NCI-H1092 treated with DMSO at 0.1 percent for 48 hours (cell line): ENCODE data around the gene GRID1.

Experiments
- DNase-seq: peaks from one replicate; lab custom pipeline; 2025; lab: John Stamatoyannopoulos, UW

GRID1 gene

GRCh38 chr10:86370006-86370585, 3.5 kb upstream of the GRID1 start:
- no peak for DNase-seq

- no peak for DNase-seq
These were observed 2.4 kb upstream of the GRID1 start for GRCh38 chr10:86368987-86369386.

- DNase-seq = no peak
These were observed 1.5 kb upstream of the GRID1 start for GRCh38 chr10:86368046-86368445.

GRCh38 chr10:86367152-86367951, 757 bp upstream of the GRID1 start:
- no peak for DNase-seq

- no peak for DNase-seq
These were observed 232 bp upstream of the GRID1 start for GRCh38 chr10:86366902-86367151.

- no peak for DNase-seq
These were observed 1.1 kb downstream of the GRID1 start for GRCh38 chr10:86365346-86366032.

GRCh38 chr10:86364491-86365345, 1.9 kb downstream of the GRID1 start:
- DNase-seq = no peak

GRCh38 chr10:86363833-86364490, 2.6 kb downstream of the GRID1 start:
- DNase-seq = no peak

GRCh38 chr10:86363184-86363832, 3.3 kb downstream of the GRID1 start:
- DNase-seq = peak; percentile 17

- DNase-seq = no peak
These were observed 3.9 kb downstream of the GRID1 start for GRCh38 chr10:86362586-86363183.

GRCh38 chr10:86362129-86362527, 4.5 kb downstream of the GRID1 start:
- DNase-seq = no peak

GRCh38 chr10:86361156-86362128, 5.2 kb downstream of the GRID1 start:
- no peak for DNase-seq

GRCh38 chr10:86360657-86361056, 5.9 kb downstream of the GRID1 start:
- no peak for DNase-seq

GRCh38 chr10:86359954-86360353, 6.6 kb downstream of the GRID1 start:
- no peak for DNase-seq

GRCh38 chr10:86359111-86359510, 7.5 kb downstream of the GRID1 start:
- no peak for DNase-seq

- DNase-seq = no peak
These were observed 8.9 kb downstream of the GRID1 start for GRCh38 chr10:86357676-86358075.

GRCh38 chr10:86357041-86357440, 9.6 kb downstream of the GRID1 start:
- no peak for DNase-seq

GRCh38 chr10:86356296-86356695, 10.3 kb downstream of the GRID1 start:
- DNase-seq = no peak

- peak; percentile 11 for DNase-seq
These were observed 11.0 kb downstream of the GRID1 start for GRCh38 chr10:86355571-86356038.
